HepG2 (cell line): ENCODE measurements around the gene GPR26.

ENCODE experiments used
- ATRX ChIP-seq: sonication (generic); formaldehyde crosslinking; IDR thresholded peaks from 2 replicates; pipeline ENCODE4 v1.4.0; 2020; ENCODE audit warnings: missing genetic modification reagents, borderline replicate concordance
- CEBPB ChIP-seq: IDR thresholded peaks from 2 replicates; pipeline ENCODE4 v1.6.1; 2011; ENCODE audit warnings: low read depth, low read length, improper control_type of control experiment, borderline replicate concordance
- CTCF ChIP-seq: sonication (generic); formaldehyde crosslinking; IDR thresholded peaks from 2 replicates; pipeline ENCODE4 v1.5.0; 2020; ENCODE audit warnings: mild to moderate bottlenecking, missing genetic modification reagents, moderate library complexity
- E2F5 ChIP-seq: sonication (generic); formaldehyde crosslinking; conservative IDR thresholded peaks from 2 replicates; pipeline ENCODE4 v1.4.0; 2020; ENCODE audit warnings: missing genetic modification reagents
- ETV5 ChIP-seq: IDR thresholded peaks from 2 replicates; pipeline ENCODE4 v1.6.1; 2018; ENCODE audit warnings: missing biosample characterization, missing genetic modification reagents, inconsistent platforms, borderline replicate concordance
- MAZ ChIP-seq, 2 experiments: sonication (generic) in 1 of 2; formaldehyde crosslinking in 1 of 2; IDR thresholded peaks; 2 replicates each; pipeline versions ENCODE4 v1.5.0 to v1.6.1; 2012 to 2020; ENCODE audit warnings: low read depth in 2 of 2, mild to moderate bottlenecking in 2 of 2, borderline replicate concordance in 1 of 2, improper control_type of control experiment in 1 of 2, low read length in 1 of 2, missing genetic modification reagents in 1 of 2, moderate library complexity in 1 of 2
- NR1H2 ChIP-seq: sonication (generic); formaldehyde crosslinking; IDR thresholded peaks from 2 replicates; pipeline ENCODE4 v1.8.1; 2022; ENCODE audit warnings: low read depth, missing genetic modification reagents, borderline replicate concordance
- PLRG1 ChIP-seq: fragments of 450-650 bp; conservative IDR thresholded peaks from 2 replicates; pipeline ENCODE4 v1.6.1; 2016
- SRF ChIP-seq: IDR thresholded peaks from 2 replicates; pipeline ENCODE4 v1.6.1; 2011; ENCODE audit warnings: mild to moderate bottlenecking, low read depth, low read length, moderate library complexity
- TARDBP ChIP-seq: sonication (generic); formaldehyde crosslinking; IDR thresholded peaks from 2 replicates; pipeline ENCODE4 v1.8.0; 2022; ENCODE audit warnings: mild to moderate bottlenecking, missing genetic modification reagents
- U2AF2 ChIP-seq: fragments of 200-400 bp; formaldehyde crosslinking; IDR thresholded peaks from 2 replicates; pipeline ENCODE4 v1.6.1; 2017; ENCODE audit warnings: low read depth, mild to moderate bottlenecking, low read length
- XBP1 ChIP-seq: sonication (generic); formaldehyde crosslinking; IDR thresholded peaks from 2 replicates; pipeline ENCODE4 v1.5.0; 2020; ENCODE audit warnings: missing genetic modification reagents
- ZNF740 ChIP-seq: sonication (generic); formaldehyde crosslinking; IDR thresholded peaks from 2 replicates; pipeline ENCODE4 v1.4.0; 2020; ENCODE audit warnings: missing genetic modification reagents

GRCh38 chr10:123618224-123618623 lies 47.9 kb upstream of the GPR26 start:
- TF ChIP-seq SRF = no peak
- no peak for TF ChIP-seq ZNF740 (CRISPR knock-in tag)
- TF ChIP-seq TARDBP = no peak
- TF ChIP-seq XBP1 (CRISPR knock-in tag) = no peak
- TF ChIP-seq E2F5 = no peak
- no peak for TF ChIP-seq CTCF (CRISPR knock-in tag)
- no peak for TF ChIP-seq U2AF2
- no peak for TF ChIP-seq PLRG1
- TF ChIP-seq ETV5 (CRISPR knock-in tag) = no peak
- TF ChIP-seq CEBPB = no peak
- no peak for TF ChIP-seq NR1H2
- TF ChIP-seq ATRX (CRISPR knock-in tag) = no peak
- TF ChIP-seq MAZ (IDR thresholded peaks at IDR 0.05; ENCODE audit: borderline replicate concordance, low read depth, low read length) = no peak
- TF ChIP-seq MAZ (CRISPR knock-in tag; IDR thresholded peaks at IDR 0.05; ENCODE audit: low read depth) = no peak
